ENCODE data around the gene FADS1.

GRCh38 chr11:61774411-61774810 lies 42.4 kb downstream of the FADS1 start:
- TF ChIP-seq, protein P1, sequence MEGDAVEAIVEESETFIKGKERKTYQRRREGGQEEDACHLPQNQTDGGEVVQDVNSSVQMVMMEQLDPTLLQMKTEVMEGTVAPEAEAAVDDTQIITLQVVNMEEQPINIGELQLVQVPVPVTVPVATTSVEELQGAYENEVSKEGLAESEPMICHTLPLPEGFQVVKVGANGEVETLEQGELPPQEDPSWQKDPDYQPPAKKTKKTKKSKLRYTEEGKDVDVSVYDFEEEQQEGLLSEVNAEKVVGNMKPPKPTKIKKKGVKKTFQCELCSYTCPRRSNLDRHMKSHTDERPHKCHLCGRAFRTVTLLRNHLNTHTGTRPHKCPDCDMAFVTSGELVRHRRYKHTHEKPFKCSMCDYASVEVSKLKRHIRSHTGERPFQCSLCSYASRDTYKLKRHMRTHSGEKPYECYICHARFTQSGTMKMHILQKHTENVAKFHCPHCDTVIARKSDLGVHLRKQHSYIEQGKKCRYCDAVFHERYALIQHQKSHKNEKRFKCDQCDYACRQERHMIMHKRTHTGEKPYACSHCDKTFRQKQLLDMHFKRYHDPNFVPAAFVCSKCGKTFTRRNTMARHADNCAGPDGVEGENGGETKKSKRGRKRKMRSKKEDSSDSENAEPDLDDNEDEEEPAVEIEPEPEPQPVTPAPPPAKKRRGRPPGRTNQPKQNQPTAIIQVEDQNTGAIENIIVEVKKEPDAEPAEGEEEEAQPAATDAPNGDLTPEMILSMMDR (IDR thresholded peaks at IDR 0.05): no peak
- TF ChIP-seq POLR2A (IDR thresholded peaks at IDR 0.05): no peak
